Measurements from ENCODE around the gene HHIPL1. TPM values are rescaled to one million over a fixed set of nuclear protein-coding genes. Genes with fewer than 3 reads are reported as not detected.
A peak's percentile ranks its signal among the peaks of the same experiment; 100 is the strongest.

HHIPL1 gene
- total RNA-seq, 1 donor from 2014 or later, result 11.9 TPM

DNA sequence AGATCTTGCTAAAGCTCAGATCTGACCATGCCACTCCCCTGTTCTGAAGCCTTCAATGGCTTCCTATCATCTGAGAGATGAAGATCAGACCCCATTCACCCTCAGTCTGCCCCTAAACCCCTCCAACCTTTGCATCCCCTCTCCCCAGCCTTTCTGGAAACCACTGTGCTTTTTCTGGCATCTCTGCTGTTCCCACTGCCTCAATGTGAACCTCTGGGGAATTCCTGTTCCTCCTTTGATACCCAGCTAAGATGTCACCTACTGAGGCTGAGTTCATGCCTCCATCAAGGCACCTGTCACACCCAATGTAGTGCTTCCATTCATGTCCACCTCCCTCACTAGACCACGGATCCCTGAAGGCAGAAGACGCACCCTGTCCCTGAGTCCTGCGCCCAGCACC, 58.5 kb downstream of the HHIPL1 start:
- no peak for DNase-seq (ENCODE audit: low spot score in 2 of 2)
- intact Hi-C loops (cut with DNase I), result no loop called here
- H3K4me1 ChIP-seq, result no peaks in the 10 kb centered on the region
- no peaks in the 10 kb centered on the region for H3K27me3 ChIP-seq
- no peak overlapping the region for H3K4me3 ChIP-seq
- TF ChIP-seq, protein P1, sequence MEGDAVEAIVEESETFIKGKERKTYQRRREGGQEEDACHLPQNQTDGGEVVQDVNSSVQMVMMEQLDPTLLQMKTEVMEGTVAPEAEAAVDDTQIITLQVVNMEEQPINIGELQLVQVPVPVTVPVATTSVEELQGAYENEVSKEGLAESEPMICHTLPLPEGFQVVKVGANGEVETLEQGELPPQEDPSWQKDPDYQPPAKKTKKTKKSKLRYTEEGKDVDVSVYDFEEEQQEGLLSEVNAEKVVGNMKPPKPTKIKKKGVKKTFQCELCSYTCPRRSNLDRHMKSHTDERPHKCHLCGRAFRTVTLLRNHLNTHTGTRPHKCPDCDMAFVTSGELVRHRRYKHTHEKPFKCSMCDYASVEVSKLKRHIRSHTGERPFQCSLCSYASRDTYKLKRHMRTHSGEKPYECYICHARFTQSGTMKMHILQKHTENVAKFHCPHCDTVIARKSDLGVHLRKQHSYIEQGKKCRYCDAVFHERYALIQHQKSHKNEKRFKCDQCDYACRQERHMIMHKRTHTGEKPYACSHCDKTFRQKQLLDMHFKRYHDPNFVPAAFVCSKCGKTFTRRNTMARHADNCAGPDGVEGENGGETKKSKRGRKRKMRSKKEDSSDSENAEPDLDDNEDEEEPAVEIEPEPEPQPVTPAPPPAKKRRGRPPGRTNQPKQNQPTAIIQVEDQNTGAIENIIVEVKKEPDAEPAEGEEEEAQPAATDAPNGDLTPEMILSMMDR (IDR thresholded peaks at IDR 0.05), result no peak
- no peak overlapping the region for H3K27ac ChIP-seq
- H3K9me3 ChIP-seq, result peaks cover 0 to 21% of the 10 kb centered on the region in 2 donors
- no peaks in the 10 kb centered on the region for H3K36me3 ChIP-seq

DNA sequence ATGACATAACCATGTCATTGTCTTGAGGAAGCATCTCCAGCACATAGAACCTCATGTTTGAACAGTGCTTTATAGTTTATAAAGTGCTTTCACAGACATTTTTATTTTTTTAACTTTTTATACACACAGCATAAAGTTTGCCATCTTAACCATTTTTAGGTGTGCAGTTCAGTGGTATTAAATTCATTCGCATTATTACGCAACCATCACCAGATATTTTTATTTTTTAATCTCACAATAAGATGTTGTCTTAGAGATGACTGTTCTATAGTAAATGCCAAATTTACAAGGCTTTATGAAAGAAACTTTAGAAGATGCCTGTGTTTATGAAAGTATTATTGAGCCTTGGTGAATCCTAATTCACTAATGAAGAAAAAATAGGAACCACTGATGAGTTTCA, 59.1 kb downstream of the HHIPL1 start:
- DNase-seq (ENCODE audit: low spot score in 2 of 2), result no peak
- no peaks in the 10 kb centered on the region for H3K36me3 ChIP-seq
- TF ChIP-seq, protein P1 (IDR thresholded peaks at IDR 0.05), result no peak
- no peak overlapping the region for H3K27ac ChIP-seq
- peaks cover 0 to 21% of the 10 kb centered on the region in 2 donors for H3K9me3 ChIP-seq
- intact Hi-C loops (cut with DNase I), result no loop called here
- H3K4me1 ChIP-seq, result no peaks in the 10 kb centered on the region
- no peak overlapping the region for H3K4me3 ChIP-seq
- H3K27me3 ChIP-seq, result no peaks in the 10 kb centered on the region

DNA sequence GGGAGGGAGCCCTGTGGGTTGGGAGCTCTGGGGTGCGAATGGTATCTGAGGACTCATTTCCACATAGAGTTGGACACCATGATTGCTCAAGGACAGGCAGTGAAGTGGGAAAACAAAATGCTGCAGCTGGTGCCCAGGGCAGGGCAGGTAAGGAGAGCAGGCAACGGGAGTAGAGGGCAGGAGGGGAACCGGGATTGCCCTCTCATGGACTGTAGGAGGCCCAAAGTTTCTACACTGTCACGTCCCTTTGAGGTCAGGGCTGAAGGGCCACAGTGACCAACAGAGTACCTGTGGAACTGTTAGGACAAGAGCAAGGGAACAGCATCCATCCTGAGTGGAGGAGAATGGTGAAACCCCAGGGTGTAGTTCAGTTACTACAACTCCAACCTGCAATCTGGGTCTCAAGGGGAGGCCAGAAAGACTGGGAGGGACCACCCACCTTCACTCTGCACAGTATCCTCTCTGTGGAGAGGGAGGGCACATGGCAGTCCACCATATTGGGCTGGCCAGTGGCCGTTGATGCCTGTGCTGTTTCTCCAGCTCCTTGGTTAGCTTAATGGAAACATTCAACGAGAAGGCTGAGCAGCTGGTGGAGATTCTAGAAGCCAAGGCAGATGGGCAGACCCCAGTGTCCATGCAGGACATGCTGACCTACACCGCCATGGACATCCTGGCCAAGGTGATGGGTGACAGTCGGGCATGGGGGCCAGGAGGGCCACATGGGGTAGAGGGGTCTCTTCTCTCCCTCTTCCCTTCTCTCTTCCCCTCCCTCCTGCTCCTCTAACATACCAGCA, 61.4 kb downstream of the HHIPL1 start:
- Histone ChIP-seq H3K4me3 (no peak overlapping the region), H3K4me1 (no peaks in the 10 kb centered on the region), H3K9me3 (peaks cover 0 to 21% of the 10 kb centered on the region in 2 donors), H3K36me3 (no peaks in the 10 kb centered on the region), H3K27ac (no peak overlapping the region), H3K27me3 (no peaks in the 10 kb centered on the region)
- intact Hi-C loops (cut with DNase I), result no loop called here
- DNase-seq (ENCODE audit: low spot score in 2 of 2), result peak in 1 of 2 donors; percentile 49
- TF ChIP-seq, protein P1 (IDR thresholded peaks at IDR 0.05), result no peak

DNA sequence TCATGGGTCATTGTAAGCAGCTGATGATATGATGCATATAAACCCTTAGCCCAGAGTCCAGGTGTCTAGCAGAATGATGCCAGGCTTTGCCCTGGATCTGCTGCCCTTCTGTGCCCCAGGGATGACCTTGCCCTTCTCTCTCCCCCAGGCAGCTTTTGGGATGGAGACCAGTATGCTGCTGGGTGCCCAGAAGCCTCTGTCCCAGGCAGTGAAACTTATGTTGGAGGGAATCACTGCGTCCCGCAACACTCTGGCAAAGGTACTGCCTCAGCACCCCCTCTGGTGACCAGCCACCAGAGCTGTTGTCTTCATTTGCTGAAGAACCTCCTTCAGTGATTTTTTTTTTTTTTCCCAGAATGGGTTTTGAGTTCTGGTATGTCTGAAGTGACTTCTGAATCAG, 62.5 kb downstream of the HHIPL1 start:
- H3K36me3 ChIP-seq, result no peaks in the 10 kb centered on the region
- no peak overlapping the region for H3K4me3 ChIP-seq
- intact Hi-C loops (cut with DNase I), result no loop called here
- no peak for DNase-seq (ENCODE audit: low spot score in 2 of 2)
- no peaks in the 10 kb centered on the region for H3K27me3 ChIP-seq
- no peak overlapping the region for H3K27ac ChIP-seq
- TF ChIP-seq, protein P1 (IDR thresholded peaks at IDR 0.05), result no peak
- H3K9me3 ChIP-seq, result peaks cover 0 to 24% of the 10 kb centered on the region in 2 donors
- H3K4me1 ChIP-seq, result no peaks in the 10 kb centered on the region

DNA sequence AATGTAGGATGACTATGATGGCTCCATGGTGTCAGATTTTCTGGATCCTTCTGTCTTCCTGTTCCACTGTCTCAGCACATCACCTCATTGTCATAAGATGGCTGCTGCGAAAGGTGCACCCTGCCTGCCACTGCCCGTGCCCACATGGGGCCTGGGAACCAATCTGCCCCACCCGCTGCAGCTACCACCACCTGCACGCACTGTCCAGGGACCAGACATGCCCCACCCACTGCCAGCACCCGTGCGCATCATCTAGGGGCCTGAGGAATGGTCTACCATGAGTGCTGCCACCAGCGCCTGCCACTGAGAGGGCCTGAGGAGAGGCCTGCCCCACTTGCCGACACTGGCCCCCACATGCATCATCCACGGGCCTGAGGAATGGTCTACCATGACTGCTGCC, 63.0 kb downstream of the HHIPL1 start:
- TF ChIP-seq, protein P1 (IDR thresholded peaks at IDR 0.05), result no peak
- no peak for DNase-seq (ENCODE audit: low spot score in 2 of 2)
- H3K27me3 ChIP-seq, result no peaks in the 10 kb centered on the region
- H3K9me3 ChIP-seq, result peaks cover 0 to 26% of the 10 kb centered on the region in 2 donors
- intact Hi-C loops (cut with DNase I), result no loop called here
- no peaks in the 10 kb centered on the region for H3K4me1 ChIP-seq
- no peak overlapping the region for H3K4me3 ChIP-seq
- no peaks in the 10 kb centered on the region for H3K36me3 ChIP-seq
- H3K27ac ChIP-seq, result no peak overlapping the region

All from ascending aorta (tissue), 2 donors.